Measurements from ENCODE around the gene RHOH. TPM values are rescaled to one million over a fixed set of nuclear protein-coding genes. Genes with fewer than 3 reads are reported as not detected.

Gene RHOH
- total and polyA plus RNA-seq, 9 of the 15 experiments (the other 6 are each of a cell fraction or from before 2014, with no cell fraction given): 14.3 to 37.7 (median 23.2) TPM

DNA sequence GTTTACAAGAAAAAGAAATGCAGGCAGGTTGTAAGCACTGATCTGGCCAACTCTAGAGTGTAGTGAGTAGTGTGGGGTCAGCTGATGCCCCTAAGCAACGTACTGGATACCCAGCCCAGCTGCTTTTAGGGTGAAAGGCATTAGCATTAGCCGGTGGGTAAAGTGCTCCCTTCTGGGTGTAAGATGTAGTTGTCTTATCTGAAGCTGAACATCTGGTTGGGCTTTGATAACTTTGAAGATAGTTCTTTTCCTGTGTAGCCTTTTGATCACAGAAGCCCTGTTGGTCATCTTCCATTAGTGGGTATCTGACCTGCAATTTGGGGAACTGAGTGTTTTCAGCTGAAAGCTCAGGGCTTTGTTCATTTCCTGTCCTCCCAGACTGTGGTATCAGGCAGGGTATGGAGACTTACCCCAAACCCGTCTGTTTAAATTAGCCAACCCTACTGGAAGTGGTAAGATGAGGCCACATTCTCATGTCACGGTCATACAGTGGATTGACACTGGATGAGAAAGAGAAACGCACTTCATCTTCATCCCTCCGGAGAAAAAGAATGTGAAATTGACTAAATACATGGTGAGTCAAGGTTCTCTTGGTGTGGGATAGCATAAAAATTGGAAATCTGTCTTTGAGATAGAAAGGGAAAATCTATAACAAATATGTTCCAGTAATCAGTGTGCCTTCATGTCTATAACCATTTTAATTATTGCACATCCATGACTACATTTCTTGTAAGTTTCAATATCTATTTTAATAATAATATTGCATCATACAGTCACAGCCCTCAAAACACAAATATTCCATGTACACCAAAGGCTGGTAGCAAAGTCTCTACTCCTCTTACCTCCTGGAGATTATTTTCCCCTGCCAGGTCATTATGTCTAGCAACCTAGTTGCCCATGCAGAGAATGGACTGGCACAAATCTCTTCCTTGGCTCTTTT lies 8.7 kb downstream of the RHOH start (continued):
- no peak for TF ChIP-seq HDAC6 (IDR thresholded peaks at IDR 0.05; ENCODE audit: low read depth, low read length)
- no peak for TF ChIP-seq BCL6 (CRISPR knock-in tag; IDR thresholded peaks at IDR 0.05)
- TF ChIP-seq, protein P1, sequence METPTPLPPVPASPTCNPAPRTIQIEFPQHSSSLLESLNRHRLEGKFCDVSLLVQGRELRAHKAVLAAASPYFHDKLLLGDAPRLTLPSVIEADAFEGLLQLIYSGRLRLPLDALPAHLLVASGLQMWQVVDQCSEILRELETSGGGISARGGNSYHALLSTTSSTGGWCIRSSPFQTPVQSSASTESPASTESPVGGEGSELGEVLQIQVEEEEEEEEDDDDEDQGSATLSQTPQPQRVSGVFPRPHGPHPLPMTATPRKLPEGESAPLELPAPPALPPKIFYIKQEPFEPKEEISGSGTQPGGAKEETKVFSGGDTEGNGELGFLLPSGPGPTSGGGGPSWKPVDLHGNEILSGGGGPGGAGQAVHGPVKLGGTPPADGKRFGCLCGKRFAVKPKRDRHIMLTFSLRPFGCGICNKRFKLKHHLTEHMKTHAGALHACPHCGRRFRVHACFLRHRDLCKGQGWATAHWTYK (CRISPR knock-in tag; IDR thresholded peaks at IDR 0.05): no peak
- no peak for TF ChIP-seq ZKSCAN8 (CRISPR knock-in tag; IDR thresholded peaks at IDR 0.05)
- TF ChIP-seq GTF2A2 (tag; IDR thresholded peaks at IDR 0.05): no peak
- TF ChIP-seq MTA1 (IDR thresholded peaks at IDR 0.05; ENCODE audit: borderline replicate concordance): peak; percentile 74
- TF ChIP-seq ZNF699 (CRISPR knock-in tag; IDR thresholded peaks at IDR 0.05; ENCODE audit: insufficient replicate concordance): no peak
- no peak for TF ChIP-seq ZC3H11A (IDR thresholded peaks at IDR 0.05; ENCODE audit: low read depth, low read length)
- peak; percentile 95 for TF ChIP-seq ARID1B (IDR thresholded peaks at IDR 0.05)
- peak; percentile 86 for TF ChIP-seq TEAD4 (IDR thresholded peaks at IDR 0.05; ENCODE audit: low read length)
- TF ChIP-seq TEAD4 (CRISPR knock-in tag; IDR thresholded peaks at IDR 0.05; ENCODE audit: borderline replicate concordance): no peak
- TF ChIP-seq, protein P2, sequence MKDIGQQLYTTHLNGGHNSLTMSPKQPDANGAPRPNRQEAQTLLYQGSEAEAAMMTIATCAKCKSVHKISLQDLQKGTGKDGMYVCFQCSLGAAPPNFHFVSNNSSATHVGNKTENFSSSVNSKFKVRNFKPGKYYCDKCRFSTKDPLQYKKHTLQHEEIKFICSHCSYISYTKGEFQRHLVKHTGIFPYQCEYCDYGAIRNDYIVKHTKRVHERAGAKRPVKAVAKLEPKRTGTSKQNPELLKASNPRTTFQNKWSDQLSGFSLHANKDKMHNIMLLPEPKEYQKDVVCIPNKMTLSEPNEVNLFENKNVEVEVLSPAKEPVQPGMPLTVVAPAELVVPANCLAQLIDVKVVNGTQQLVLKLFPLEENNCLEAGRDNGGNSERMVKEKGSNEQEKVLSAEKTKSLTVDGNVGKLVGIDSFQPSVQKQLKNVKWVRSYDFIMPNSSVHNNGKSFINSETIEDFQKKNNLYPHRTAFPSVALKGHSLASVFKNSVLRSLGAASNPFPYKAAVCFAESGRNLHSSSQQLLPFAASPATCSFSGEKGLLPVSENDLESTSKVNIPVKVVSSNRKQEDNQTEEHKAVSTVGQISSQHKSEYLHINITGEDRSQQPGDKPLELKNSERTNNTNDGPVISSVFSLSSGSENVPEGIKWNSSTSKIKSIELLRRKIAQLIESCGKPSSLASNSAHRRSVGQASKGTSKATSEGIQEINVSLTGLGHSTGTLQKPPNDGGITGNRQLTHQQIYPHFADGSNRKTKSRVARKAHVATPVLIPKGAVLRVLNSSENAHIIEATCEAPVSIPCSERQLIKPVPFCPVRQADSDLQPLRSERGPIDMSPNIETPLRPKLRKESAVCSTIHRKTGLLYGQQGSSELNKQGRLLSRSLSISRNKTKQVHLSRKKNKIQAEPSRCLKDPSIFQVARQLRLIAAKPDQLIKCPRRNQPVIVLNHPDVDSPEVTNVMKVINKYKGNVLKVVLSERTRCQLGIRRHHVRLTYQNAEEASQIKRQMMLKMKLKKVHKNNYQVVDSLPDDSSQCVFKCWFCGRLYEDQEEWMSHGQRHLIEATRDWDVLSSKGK (CRISPR knock-in tag; IDR thresholded peaks at IDR 0.05): no peak
- TF ChIP-seq ZNF717 (CRISPR knock-in tag; IDR thresholded peaks at IDR 0.05): no peak
- TF ChIP-seq CBFA2T3 (IDR thresholded peaks at IDR 0.05): peak; percentile 87
- TF ChIP-seq ZNF764 (CRISPR knock-in tag; IDR thresholded peaks at IDR 0.05; ENCODE audit: low read depth): no peak
- TF ChIP-seq FOXA3 (CRISPR knock-in tag; conservative IDR thresholded peaks at IDR 0.05 in 1 of 2, IDR thresholded peaks at IDR 0.05 in 1 of 2): no peak
- TF ChIP-seq POLR2AphosphoS2 (IDR thresholded peaks at IDR 0.05; ENCODE audit: low read length): no peak; the same call in 1 of the 2 replicates
- TF ChIP-seq, protein P3, sequence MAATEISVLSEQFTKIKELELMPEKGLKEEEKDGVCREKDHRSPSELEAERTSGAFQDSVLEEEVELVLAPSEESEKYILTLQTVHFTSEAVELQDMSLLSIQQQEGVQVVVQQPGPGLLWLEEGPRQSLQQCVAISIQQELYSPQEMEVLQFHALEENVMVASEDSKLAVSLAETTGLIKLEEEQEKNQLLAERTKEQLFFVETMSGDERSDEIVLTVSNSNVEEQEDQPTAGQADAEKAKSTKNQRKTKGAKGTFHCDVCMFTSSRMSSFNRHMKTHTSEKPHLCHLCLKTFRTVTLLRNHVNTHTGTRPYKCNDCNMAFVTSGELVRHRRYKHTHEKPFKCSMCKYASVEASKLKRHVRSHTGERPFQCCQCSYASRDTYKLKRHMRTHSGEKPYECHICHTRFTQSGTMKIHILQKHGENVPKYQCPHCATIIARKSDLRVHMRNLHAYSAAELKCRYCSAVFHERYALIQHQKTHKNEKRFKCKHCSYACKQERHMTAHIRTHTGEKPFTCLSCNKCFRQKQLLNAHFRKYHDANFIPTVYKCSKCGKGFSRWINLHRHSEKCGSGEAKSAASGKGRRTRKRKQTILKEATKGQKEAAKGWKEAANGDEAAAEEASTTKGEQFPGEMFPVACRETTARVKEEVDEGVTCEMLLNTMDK (IDR thresholded peaks at IDR 0.05; ENCODE audit: borderline replicate concordance, insufficient read depth, low read depth, low read length, poor library complexity, severe bottlenecking): no peak
- TF ChIP-seq, protein P4, sequence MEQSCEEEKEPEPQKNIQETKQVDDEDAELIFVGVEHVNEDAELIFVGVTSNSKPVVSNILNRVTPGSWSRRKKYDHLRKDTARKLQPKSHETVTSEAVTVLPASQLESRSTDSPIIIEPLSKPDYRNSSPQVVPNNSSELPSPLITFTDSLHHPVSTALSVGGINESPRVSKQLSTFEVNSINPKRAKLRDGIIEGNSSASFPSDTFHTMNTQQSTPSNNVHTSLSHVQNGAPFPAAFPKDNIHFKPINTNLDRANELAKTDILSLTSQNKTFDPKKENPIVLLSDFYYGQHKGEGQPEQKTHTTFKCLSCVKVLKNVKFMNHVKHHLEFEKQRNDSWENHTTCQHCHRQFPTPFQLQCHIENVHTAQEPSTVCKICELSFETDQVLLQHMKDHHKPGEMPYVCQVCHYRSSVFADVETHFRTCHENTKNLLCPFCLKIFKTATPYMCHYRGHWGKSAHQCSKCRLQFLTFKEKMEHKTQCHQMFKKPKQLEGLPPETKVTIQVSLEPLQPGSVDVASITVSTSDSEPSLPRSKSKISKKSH (CRISPR knock-in tag; IDR thresholded peaks at IDR 0.05): no peak

Data from K562 (cell line).